CD4-positive, alpha-beta T cell treated with Interleukin-4 for 1 hour (primary cell): ENCODE data around the gene MKRN2.
"Not testable (repeated sequence)": the region's sequence is repeated elsewhere in the genome, so short reads cannot be mapped to it uniquely, and the experiment has no call there.

Source experiments
- DNase-seq, 2 donors: peaks; one replicate each; pipeline ENCODE4 v3.0.0-alpha.2; 2020 to 2022

MKRN2 gene, protein sequence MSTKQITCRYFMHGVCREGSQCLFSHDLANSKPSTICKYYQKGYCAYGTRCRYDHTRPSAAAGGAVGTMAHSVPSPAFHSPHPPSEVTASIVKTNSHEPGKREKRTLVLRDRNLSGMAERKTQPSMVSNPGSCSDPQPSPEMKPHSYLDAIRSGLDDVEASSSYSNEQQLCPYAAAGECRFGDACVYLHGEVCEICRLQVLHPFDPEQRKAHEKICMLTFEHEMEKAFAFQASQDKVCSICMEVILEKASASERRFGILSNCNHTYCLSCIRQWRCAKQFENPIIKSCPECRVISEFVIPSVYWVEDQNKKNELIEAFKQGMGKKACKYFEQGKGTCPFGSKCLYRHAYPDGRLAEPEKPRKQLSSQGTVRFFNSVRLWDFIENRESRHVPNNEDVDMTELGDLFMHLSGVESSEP

GRCh38 chr3:12556690-12557472, at the start of gene MKRN2:
Gene MKRN2 (plus strand): TSS chr3:12557087. CDS start chr3:12557151, 64 bp downstream.
- DNase-seq = peak; percentile 83 to 86

DNA sequence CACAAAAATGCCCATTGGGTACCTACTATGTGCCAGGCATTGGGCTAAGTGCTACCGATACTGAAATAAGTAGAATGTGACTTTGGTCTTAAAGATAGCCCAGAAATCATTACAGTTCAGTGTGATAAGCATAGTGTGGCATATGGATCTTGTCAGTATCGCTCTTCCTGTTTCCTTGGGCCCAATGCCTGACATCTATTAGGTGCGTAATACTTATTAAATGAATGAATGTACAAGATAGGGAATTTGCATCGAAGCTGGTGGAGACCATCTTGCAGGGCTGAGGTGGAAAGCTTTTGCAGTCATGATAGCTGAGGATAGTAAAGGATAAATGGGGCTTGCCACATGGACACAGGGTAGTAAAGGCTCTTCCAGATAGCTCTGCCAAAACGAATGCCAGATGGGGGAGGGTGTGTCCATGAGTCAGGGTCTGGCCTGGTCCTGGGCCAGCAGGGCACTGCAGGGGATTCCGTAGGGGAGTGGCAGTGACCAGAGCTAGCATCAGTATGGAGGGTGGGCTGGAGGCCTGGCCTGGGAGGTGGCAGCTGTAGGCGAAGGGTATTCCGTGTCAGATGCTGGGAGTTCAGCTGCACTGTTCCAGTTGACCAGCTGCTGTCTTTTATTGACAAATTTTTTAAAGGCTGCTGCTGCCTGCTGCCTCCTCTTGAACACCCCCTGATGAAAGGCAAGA, 49.2 kb upstream of the MKRN2 start:
- DNase-seq = no peak

DNA sequence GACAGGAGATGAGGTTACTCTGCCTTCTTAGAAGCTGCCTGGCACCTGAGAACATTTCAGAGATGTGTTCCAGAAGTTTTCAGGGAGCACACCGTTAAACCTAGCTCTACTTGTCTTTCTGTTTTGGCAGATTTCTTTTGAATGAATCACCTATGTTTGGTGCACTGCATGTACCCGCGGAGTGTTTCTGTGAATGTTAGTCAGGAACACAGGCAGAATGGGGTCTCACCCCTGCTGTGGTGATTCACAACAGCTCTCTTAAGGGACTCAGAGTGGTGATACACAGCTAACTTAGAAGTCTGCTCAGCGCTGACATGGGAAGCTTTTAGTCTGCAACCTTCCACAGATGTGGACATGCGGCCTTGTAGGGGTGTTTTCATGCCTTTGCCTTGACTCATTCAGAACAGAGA, 48.6 kb upstream of the MKRN2 start:
- DNase-seq = no peak

DNA sequence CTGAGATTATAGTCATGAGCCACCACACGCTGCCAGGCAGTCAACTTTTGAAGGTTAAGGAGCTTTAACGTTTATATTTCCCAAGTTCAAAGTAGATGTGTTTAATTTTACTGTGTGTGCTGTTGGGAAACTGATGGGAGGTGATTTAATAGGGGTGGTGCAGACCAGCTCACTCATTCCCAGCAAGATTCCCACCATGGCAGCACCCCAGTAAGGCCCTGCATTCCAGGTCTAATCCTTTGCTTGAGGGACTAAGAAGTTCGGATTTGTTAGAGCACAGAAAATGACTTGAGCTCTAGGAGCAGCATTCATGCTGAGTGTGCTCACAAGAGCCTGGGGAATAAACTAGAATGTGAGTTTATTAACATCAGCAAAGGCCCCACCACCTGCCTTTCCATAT, 47.4 kb upstream of the MKRN2 start:
- no peak for DNase-seq

GRCh38 chr3:12512534-12513118, 44.3 kb upstream of the MKRN2 start:
- DNase-seq = no peak

- DNase-seq = no peak
These were observed 43.0 kb upstream of the MKRN2 start for GRCh38 chr3:12513694-12514446.

GRCh38 chr3:12515631-12516030, 41.3 kb upstream of the MKRN2 start:
- DNase-seq = no peak

- no peak for DNase-seq
These were observed 40.0 kb upstream of the MKRN2 start for GRCh38 chr3:12516873-12517272.

DNA sequence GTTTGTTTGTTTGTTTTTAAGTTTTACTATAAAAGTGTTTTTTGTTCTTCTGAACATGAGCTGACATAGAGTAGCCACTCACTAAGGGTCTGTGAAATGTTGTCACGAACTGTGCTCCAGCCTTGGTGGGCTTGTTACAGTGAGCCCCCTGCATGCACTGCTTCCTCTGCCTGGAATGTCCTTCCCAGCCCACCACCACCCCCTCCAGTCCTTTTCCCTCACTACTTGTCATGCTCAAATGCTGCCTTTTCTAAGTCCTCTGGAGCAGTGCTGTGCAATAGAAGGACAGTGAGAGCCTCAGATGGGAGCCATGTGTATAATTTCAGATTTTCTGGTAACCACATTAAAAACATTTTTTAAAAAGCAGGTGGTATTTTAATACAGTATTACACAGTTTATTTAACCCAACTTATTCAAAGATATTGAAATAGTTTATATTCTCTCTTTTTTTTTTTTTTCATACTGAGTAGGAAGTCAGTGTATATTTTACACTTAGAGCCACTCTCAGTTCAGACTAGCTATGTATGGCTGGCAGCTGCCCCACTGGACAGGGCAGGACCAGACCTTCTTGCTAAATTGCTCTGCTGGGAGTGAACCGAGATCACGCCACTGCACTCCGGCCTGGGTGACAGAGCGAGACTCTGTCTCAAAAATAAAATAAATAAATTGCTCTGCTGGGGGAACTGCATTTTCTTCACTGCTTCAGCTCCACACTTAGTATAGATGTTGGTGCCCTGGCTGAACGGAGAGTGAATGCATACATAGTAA, 38.4 kb upstream of the MKRN2 start:
- DNase-seq = no peak

DNA sequence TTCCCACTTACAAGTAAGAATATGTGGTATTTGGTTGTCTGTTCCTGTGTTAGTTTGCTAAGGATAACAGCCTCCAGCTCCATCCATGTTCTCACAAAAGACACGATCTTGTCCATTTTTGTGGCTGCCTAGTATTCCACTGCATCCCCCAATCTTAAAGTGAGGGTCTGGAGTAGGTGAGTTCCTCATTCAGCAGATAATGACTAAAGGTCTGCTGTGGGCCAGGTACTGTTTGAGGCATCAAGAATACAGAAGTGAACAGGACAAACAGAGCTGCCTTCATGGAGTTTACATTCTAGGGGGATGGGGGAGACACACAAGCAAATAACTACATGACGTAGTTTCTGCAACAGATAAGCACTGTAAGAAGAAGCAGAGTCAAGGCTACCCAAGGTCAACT, 35.9 kb upstream of the MKRN2 start:
- no peak for DNase-seq

- no peak for DNase-seq
These were observed 34.2 kb upstream of the MKRN2 start for GRCh38 chr3:12522721-12523120.

- no peak for DNase-seq
These were observed 29.1 kb upstream of the MKRN2 start for GRCh38 chr3:12527757-12528143.

DNA sequence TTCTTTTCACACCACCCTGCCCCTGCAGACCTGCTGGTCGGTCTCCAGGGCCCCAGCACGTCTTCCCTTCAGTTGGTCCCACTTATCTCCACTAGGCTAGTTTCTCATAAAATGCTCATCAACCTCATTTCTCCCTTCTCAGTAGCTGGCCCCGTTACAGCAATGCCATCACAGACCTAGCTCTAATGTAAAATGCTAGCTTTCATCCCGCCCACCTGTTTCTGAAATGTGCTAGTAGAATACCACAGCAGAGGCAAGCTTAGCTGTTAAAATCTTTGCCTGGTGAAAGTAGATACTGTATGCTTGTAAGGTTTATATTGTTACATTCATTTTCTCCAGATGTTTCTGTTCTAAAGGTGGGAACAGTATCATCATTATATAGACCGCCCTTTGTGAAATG, 24.7 kb upstream of the MKRN2 start:
- DNase-seq = no peak

- DNase-seq = no peak
These were observed 20.5 kb upstream of the MKRN2 start for GRCh38 chr3:12536423-12536822.

- no peak for DNase-seq
These were observed 15.3 kb upstream of the MKRN2 start for GRCh38 chr3:12541625-12542024.

GRCh38 chr3:12543497-12543896, 13.4 kb upstream of the MKRN2 start:
- not testable (repeated sequence) for DNase-seq

DNA sequence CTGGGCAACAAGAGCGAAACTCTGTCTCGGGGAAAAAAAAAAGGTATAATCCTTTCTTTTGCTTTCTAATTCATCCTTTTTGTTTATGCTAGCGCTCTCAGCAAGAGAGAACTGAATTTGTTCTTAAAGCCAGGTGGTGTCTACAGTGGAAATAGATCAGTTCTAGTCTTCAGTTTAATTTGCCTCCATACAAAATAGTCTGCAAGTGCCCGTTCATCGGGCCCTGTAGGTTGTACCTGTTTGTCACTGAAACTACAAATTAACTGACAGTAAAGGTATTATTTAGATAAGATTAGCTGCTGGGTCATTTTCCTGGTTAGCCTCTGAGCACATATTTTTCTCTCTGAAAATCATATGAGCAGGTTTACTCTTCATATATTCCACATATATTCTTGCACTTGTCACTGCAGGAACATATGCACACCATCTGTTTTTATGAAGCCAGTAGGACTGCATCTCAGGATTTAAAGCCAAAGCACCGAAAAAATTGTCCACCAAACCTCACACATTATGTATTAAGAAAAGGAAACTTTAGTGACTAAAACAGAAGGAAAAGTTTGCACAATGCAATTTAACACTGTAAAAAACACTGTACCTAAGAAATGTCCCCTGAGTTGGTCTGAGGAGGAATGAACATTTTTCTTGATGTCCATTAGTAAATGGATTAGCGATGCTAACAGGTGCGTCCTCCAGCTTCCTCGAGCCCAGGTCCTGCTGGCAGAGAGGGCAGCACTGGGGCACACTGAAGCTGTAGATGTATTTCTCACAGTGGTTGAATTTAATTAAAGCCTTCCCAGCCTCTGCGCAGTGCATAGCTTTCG, 12.0 kb upstream of the MKRN2 start:
- no peak for DNase-seq

- DNase-seq = no peak
These were observed 11.5 kb upstream of the MKRN2 start, which contains the start of gene MKRN2OS for GRCh38 chr3:12545473-12545791. Gene MKRN2OS (minus strand): TSS chr3:12545499. CDS start chr3:12545464, 35 bp downstream.

DNA sequence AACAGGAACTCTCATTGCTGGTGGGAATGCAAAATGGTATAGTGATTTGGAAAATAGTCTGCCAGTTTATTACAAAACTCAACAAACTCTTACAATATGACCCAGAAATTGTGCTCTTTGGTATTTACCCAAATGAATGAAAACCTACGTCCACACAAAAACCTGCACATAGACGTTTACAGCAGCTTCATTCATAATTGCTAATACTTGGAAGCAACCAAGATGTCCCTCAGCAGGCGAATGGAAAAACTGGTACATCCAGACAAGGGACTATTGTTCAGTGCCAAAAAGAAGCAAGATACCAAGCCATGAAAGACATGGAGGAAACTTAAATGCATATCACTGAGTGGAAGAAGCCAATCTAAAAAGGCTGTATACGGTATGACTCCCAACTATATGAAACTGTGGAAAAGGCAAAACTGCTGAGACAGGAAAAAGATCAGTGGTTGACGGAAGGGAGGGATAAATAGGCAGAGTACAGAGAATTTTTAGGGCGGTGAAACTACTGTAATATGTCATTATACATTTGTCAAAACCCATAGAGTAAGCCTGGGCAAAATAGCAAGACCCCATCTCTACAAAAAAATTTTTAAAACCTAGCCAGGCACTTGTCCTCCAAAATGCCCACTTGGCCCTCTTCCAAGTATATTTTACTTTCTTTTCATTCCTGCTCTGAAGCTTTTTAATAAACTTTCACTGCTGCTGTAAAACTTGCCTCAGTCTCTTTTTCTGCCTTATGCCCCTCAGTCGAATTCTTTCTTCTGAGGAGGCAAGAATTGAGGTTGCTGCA, 6.7 kb upstream of the MKRN2 start:
- DNase-seq = no peak

DNA sequence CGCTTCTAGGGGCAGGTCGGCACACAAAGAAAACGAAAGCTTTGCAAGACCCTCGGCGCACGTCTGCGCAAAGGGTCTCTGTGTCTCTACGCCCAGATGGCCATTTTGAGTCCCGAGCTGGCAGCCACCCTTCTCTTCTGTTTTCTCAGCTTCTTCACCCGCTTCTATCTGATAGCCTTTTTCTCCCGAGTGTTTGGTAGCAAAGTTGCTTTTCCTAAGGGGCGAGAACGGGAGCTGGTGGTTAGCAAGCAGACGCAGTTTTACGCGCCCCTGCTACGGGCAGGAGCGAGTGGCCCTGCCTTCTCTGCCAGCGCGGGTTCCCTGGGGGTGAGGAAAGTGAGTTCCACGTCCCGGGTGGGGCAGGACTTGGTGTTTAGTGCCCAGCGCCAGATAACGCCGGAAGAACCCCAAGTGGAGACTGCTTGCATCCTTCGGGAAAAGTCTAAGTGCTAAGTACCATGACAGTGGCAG, 2.9 kb upstream of the MKRN2 start:
- DNase-seq = no peak
